Suprapubic skin (tissue), 4 donors: ENCODE results near the gene MMP13. TPM values are rescaled to one million over a fixed set of nuclear protein-coding genes. Genes with fewer than 3 reads are reported as not detected.

Experiments
- DNase-seq, 2 donors: peaks; one replicate each; pipeline ENCODE4 v3.0.0-alpha.2; 2019; ENCODE audit warnings: low spot score in 2 of 2
- H3K27ac ChIP-seq: fragments of 200-600 bp; sonication (generic); one replicate; pipeline ENCODE4 v1.5.1; 2019
- H3K27me3 ChIP-seq: fragments of 200-600 bp; sonication (generic); one replicate; pipeline ENCODE4 v1.5.1; 2019
- H3K36me3 ChIP-seq: fragments of 200-600 bp; sonication (generic); one replicate; pipeline ENCODE4 v1.5.1; 2019
- H3K4me1 ChIP-seq: fragments of 200-600 bp; sonication (generic); one replicate; pipeline ENCODE4 v1.5.1; 2019
- H3K4me3 ChIP-seq: fragments of 200-600 bp; sonication (generic); one replicate; pipeline ENCODE4 v1.5.1; 2019; ENCODE audit warnings: mild to moderate bottlenecking
- H3K9me3 ChIP-seq: fragments of 200-600 bp; sonication (generic); one replicate; pipeline ENCODE4 v1.5.1; 2019
- EP300 ChIP-seq: sonication (generic); formaldehyde crosslinking; IDR thresholded peaks from one replicate; pipeline ENCODE4 v1.6.1; 2017; ENCODE audit warnings: antibody characterized with exemption
- POLR2A ChIP-seq, 2 donors: fragments of 450-650 bp; IDR thresholded peaks; one replicate each; pipeline ENCODE4 v1.6.1; 2017; ENCODE audit warnings: antibody characterized with exemption in 2 of 2, mild to moderate bottlenecking in 2 of 2, moderate library complexity in 2 of 2
- POLR2AphosphoS5 ChIP-seq, 3 donors: sonication (generic); formaldehyde crosslinking; IDR thresholded peaks; one replicate each; pipeline ENCODE4 v1.6.1; 2017; ENCODE audit warnings: antibody characterized with exemption in 3 of 3
- WGBS: methylation state at CpG from one replicate; pipeline ENCODE4 v1.1.5; 2018; 5-methylcytosine and 5-hydroxymethylcytosine counted together
- total RNA-seq, 4 donors: library from RNA; depleted of rRNA; stranded (reverse); fragments of >200 nt; gene quantifications; one replicate each; pipeline ENCODE4 v1.1.0, GENCODE V29; 2016
- TF ChIP-seq, protein P1 (sequence below), 2 donors: fragments of 200-600 bp in 1 of 2; fragments of 450-650 bp in 1 of 2; sonication (generic) in 1 of 2; IDR thresholded peaks; one replicate each; pipeline ENCODE4 v1.5.1; 2016 to 2019; ENCODE audit warnings: antibody characterized with exemption in 2 of 2, mild to moderate bottlenecking in 1 of 2, moderate library complexity in 1 of 2

The MMP13 gene
- total RNA-seq, 4 donors from 2014 or later, result 0.72 to 3.3 TPM; not detected in 2

- peaks cover 6% of the 10 kb centered on the region for H3K27me3 ChIP-seq
- H3K27ac ChIP-seq, result no peak overlapping the region
- H3K4me3 ChIP-seq, result no peak overlapping the region
- DNase-seq, result no peak
- no peaks in the 10 kb centered on the region for H3K4me1 ChIP-seq
- no peaks in the 10 kb centered on the region for H3K9me3 ChIP-seq
- no peaks in the 10 kb centered on the region for H3K36me3 ChIP-seq
- TF ChIP-seq POLR2AphosphoS5 (IDR thresholded peaks at IDR 0.05) (no peak), POLR2A (IDR thresholded peaks at IDR 0.05) (no peak)
- TF ChIP-seq, protein P1, sequence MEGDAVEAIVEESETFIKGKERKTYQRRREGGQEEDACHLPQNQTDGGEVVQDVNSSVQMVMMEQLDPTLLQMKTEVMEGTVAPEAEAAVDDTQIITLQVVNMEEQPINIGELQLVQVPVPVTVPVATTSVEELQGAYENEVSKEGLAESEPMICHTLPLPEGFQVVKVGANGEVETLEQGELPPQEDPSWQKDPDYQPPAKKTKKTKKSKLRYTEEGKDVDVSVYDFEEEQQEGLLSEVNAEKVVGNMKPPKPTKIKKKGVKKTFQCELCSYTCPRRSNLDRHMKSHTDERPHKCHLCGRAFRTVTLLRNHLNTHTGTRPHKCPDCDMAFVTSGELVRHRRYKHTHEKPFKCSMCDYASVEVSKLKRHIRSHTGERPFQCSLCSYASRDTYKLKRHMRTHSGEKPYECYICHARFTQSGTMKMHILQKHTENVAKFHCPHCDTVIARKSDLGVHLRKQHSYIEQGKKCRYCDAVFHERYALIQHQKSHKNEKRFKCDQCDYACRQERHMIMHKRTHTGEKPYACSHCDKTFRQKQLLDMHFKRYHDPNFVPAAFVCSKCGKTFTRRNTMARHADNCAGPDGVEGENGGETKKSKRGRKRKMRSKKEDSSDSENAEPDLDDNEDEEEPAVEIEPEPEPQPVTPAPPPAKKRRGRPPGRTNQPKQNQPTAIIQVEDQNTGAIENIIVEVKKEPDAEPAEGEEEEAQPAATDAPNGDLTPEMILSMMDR (IDR thresholded peaks at IDR 0.05), result no peak
Observed at GRCh38 chr11:102930451-102930850, 25.1 kb downstream of the MMP13 start.

- no peak for TF ChIP-seq EP300
- TF ChIP-seq POLR2AphosphoS5 (IDR thresholded peaks at IDR 0.05), result no peak
- TF ChIP-seq, protein P1 (IDR thresholded peaks at IDR 0.05), result no peak
- WGBS, result 100% methylated on average over 1 of the region's 1 CpG
- Histone ChIP-seq H3K9me3 (no peaks in the 10 kb centered on the region), H3K4me1 (no peaks in the 10 kb centered on the region), H3K36me3 (no peaks in the 10 kb centered on the region), H3K27me3 (peaks cover 6% of the 10 kb centered on the region), H3K4me3 (no peak overlapping the region), H3K27ac (no peak overlapping the region)
- no peak for DNase-seq
Observed at GRCh38 chr11:102929972-102930371, 25.6 kb downstream of the MMP13 start.

DNA sequence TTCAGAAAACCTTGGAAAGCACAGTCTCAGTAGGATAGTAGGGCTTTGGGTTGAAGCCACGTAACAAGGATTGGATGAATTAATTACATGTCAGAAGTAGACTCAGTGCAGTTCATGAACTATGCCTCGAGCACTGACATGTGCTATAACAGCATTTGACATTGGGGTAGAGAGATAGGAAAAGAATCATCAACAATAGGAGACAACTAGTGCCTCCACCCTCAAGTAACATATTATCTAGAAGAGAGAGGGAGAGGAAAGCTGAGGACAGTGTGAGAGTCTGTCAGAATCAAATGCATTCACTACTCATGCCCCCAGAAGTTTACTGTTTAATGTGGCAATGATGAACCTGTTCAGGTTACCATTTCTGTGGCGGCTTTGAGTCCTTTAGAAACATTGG lies 26.4 kb downstream of the MMP13 start:
- 80% methylated on average over 3 of the region's 3 CpGs for WGBS
- TF ChIP-seq, protein P1 (IDR thresholded peaks at IDR 0.05), result no peak
- TF ChIP-seq POLR2AphosphoS5 (IDR thresholded peaks at IDR 0.05) (no peak), POLR2A (IDR thresholded peaks at IDR 0.05) (no peak), EP300 (no peak)

DNA sequence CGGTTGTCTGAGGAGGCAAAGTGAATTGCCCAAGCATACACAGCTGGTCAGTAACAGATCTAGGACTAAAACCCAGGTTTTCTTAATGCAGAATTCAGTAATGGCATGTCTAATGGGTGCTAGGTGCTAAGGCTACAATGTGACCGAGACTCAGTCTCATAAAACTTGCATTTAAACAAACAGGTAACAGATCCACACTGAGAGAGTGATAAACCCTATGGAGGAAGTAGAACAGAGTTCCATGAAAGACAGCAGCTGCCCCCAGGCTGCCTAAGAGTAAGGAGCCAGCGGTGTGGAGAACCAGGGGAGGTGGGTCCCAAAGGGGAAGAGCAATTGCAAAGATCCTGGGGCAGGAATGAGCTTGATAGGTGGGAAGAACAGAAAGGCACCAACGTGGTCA lies 27.3 kb downstream of the MMP13 start:
- Histone ChIP-seq H3K4me1 (peaks cover 3% of the 10 kb centered on the region), H3K36me3 (no peaks in the 10 kb centered on the region), H3K27ac (no peak overlapping the region), H3K4me3 (no peak overlapping the region), H3K27me3 (peaks cover 6% of the 10 kb centered on the region), H3K9me3 (no peaks in the 10 kb centered on the region)
- DNase-seq, result no peak
- TF ChIP-seq POLR2A (IDR thresholded peaks at IDR 0.05), result no peak
- TF ChIP-seq, protein P1 (IDR thresholded peaks at IDR 0.05), result no peak
- no peak for TF ChIP-seq EP300
- TF ChIP-seq POLR2AphosphoS5 (IDR thresholded peaks at IDR 0.05), result no peak
- 77% methylated on average over 4 of the region's 4 CpGs for WGBS

More for the DNA sequence above, 26.4 kb downstream of the MMP13 start:
- peaks cover 6% of the 10 kb centered on the region for H3K27me3 ChIP-seq
- no peak overlapping the region for H3K27ac ChIP-seq
- peaks cover 3% of the 10 kb centered on the region for H3K4me1 ChIP-seq
- H3K4me3 ChIP-seq, result no peak overlapping the region
- H3K9me3 ChIP-seq, result no peaks in the 10 kb centered on the region
- no peaks in the 10 kb centered on the region for H3K36me3 ChIP-seq
- DNase-seq, result no peak

DNA sequence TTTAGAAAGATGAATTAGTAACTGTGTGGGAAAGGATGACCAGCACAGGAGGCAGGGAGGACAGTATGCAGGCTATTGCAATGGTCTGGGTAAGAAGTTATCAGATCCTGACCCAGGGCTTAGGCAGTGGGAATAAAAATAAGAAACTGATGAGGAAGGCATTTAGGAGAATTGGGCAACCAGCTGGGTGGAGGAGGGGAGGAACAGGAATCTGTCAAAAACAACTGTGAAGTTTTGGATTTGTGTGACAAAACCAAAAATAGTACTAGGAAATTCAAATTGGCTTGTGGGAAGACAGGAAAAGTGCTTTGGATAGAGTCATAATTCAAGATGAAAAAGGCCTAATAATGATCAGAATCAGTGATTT lies 27.9 kb downstream of the MMP13 start:
- H3K36me3 ChIP-seq, result no peaks in the 10 kb centered on the region
- no peak overlapping the region for H3K4me3 ChIP-seq
- no peak overlapping the region for H3K27ac ChIP-seq
- H3K27me3 ChIP-seq, result peaks cover 4% of the 10 kb centered on the region
- H3K4me1 ChIP-seq, result peaks cover 3% of the 10 kb centered on the region
- H3K9me3 ChIP-seq, result no peaks in the 10 kb centered on the region
- TF ChIP-seq EP300, result no peak
- DNase-seq, result no peak

DNA sequence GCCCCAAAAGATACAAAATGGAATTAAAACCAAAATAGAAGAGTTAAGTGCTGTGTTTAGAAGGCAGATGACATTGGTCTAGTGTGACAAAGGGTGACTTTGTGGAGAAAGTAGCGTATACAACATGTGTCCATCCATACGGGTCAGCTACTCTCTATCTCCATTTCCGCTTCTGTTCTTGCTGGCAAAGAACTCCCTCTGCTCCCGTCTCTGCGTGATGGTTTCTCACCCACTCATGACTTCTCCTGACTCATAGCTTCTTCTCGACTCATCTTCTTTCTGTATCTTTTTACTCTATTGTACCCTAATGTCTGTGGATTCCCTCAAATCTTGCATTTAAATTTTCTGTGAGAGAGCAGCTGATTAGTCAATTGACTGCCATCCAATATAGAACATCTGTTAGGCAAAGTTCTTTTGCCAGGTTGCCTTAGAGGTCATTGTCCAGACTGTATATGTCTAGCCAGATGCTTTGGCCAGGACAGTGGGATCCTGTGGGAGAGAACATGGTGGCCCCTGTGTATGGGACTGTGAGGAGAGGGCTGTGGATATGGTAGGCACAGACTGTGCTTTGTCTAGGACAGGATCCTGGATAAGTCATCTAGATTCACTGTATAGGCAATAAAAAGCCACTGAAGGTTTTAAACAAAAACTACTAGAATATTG lies 28.4 kb downstream of the MMP13 start:
- peaks cover 3% of the 10 kb centered on the region for H3K4me1 ChIP-seq
- 71% methylated on average over 6 of the region's 6 CpGs for WGBS
- peaks cover 3% of the 10 kb centered on the region for H3K27me3 ChIP-seq
- TF ChIP-seq POLR2AphosphoS5 (IDR thresholded peaks at IDR 0.05), result no peak
- TF ChIP-seq EP300, result no peak
- TF ChIP-seq, protein P1 (IDR thresholded peaks at IDR 0.05), result no peak
- no peak for TF ChIP-seq POLR2A (IDR thresholded peaks at IDR 0.05)
- no peak overlapping the region for H3K27ac ChIP-seq
- DNase-seq, result no peak
- no peaks in the 10 kb centered on the region for H3K9me3 ChIP-seq
- no peak overlapping the region for H3K4me3 ChIP-seq
- H3K36me3 ChIP-seq, result no peaks in the 10 kb centered on the region
